Neutrophil (primary cell): Measurements from ENCODE around the gene NALCN.

ENCODE experiments used
- H3K27ac ChIP-seq: fragments of 200-600 bp; sonication (generic); 2 replicates; pipeline ENCODE4 v1.5.1; 2016; ENCODE audit warnings: mild to moderate bottlenecking, moderate library complexity
- H3K27me3 ChIP-seq: fragments of 200-600 bp; sonication (generic); 2 replicates; pipeline ENCODE4 v1.6.0; 2016; ENCODE audit warnings: mild to moderate bottlenecking
- H3K36me3 ChIP-seq: fragments of 200-600 bp; sonication (generic); 2 replicates; pipeline ENCODE4 v1.5.1; 2017
- H3K4me1 ChIP-seq, 2 experiments: fragments of 200-600 bp in 1 of 2; sonication (generic) in 1 of 2; 1 replicate in 1 of 2; 2 replicates in 1 of 2; pipeline versions ENCODE4 v1.5.1 to v1.6.1; 2013 to 2016; ENCODE audit warnings: low read depth in 1 of 2, low read length in 1 of 2, mild to moderate bottlenecking in 1 of 2, moderate library complexity in 1 of 2; ENCODE audit not compliant: control insufficient read depth in 1 of 2, insufficient read depth in 1 of 2
- H3K4me3 ChIP-seq, 2 experiments: fragments of 200-600 bp in 1 of 2; sonication (generic) in 1 of 2; 1 replicate in 1 of 2; 2 replicates in 1 of 2; pipeline ENCODE4 v1.5.1; 2013 to 2016; ENCODE audit warnings: low read depth in 1 of 2, low read length in 1 of 2, mild to moderate bottlenecking in 1 of 2, moderate library complexity in 1 of 2
- H3K9me3 ChIP-seq: fragments of 200-600 bp; sonication (generic); 2 replicates; pipeline ENCODE4 v1.5.1; 2016
- CTCF ChIP-seq: fragments of 200-600 bp; sonication (generic); IDR thresholded peaks from 2 replicates; pipeline ENCODE4 v1.5.1; 2016; ENCODE audit warnings: antibody characterized with exemption

NALCN gene

GRCh38 chr13:101082441-101082840, 333.9 kb downstream of the NALCN start:
- no peak overlapping the region for H3K27ac ChIP-seq
- no peak overlapping the region for H3K4me3 ChIP-seq
- H3K27me3 ChIP-seq, result no peaks in the 10 kb centered on the region
- no peaks in the 10 kb centered on the region for H3K9me3 ChIP-seq
- no peaks in the 10 kb centered on the region for H3K36me3 ChIP-seq
- TF ChIP-seq CTCF, result no peak
- no peaks in the 10 kb centered on the region for H3K4me1 ChIP-seq

- no peaks in the 10 kb centered on the region for H3K4me1 ChIP-seq
- no peaks in the 10 kb centered on the region for H3K9me3 ChIP-seq
- no peak overlapping the region for H3K27ac ChIP-seq
- no peak for TF ChIP-seq CTCF
- H3K36me3 ChIP-seq, result no peaks in the 10 kb centered on the region
- no peaks in the 10 kb centered on the region for H3K27me3 ChIP-seq
- no peak overlapping the region for H3K4me3 ChIP-seq
These were observed 335.7 kb downstream of the NALCN start for GRCh38 chr13:101080616-101081015.

- no peak overlapping the region for H3K4me3 ChIP-seq
- TF ChIP-seq CTCF, result no peak
- no peaks in the 10 kb centered on the region for H3K36me3 ChIP-seq
- H3K9me3 ChIP-seq, result no peaks in the 10 kb centered on the region
- no peaks in the 10 kb centered on the region for H3K4me1 ChIP-seq
- no peak overlapping the region for H3K27ac ChIP-seq
- H3K27me3 ChIP-seq, result no peaks in the 10 kb centered on the region
These were observed 351.0 kb downstream of the NALCN start for GRCh38 chr13:101065329-101065728.

GRCh38 chr13:101059793-101060192, 356.5 kb downstream of the NALCN start:
- Histone ChIP-seq H3K27ac (no peak overlapping the region), H3K27me3 (peaks cover 6% of the 10 kb centered on the region), H3K9me3 (no peaks in the 10 kb centered on the region), H3K4me3 (no peak overlapping the region), H3K36me3 (no peaks in the 10 kb centered on the region), H3K4me1 (no peaks in the 10 kb centered on the region)
- TF ChIP-seq CTCF, result no peak

DNA sequence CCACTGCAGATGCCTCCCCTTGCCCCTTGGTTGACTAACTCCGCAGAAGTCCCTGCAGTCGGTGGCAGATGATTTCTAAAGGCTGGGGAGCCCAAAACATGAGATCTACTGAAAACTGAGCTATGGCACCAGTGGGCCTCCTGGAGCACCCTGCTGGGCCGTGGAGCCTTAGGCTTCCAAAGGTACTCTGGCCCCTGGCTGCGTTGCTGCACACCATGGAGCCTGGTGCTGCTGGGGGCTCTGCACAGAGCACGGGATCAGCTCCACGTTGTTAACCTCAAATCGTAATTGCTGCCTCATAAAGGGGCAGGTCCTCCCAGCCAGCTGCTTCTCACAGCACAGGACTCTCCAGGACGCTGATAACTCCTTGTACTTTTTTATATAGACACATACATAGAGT, 357.5 kb downstream of the NALCN start:
- Histone ChIP-seq H3K27ac (no peak overlapping the region), H3K27me3 (peaks cover 6% of the 10 kb centered on the region), H3K36me3 (no peaks in the 10 kb centered on the region), H3K4me3 (no peak overlapping the region), H3K9me3 (no peaks in the 10 kb centered on the region), H3K4me1 (no peaks in the 10 kb centered on the region)
- no peak for TF ChIP-seq CTCF
